Mucosa of stomach (tissue), 1 donor: ENCODE measurements around the gene IL4I1.

Experiments
- H3K27me3 ChIP-seq: one replicate; pipeline ENCODE4 v1.7.0; 2013; ENCODE audit warnings: mild to moderate bottlenecking, low read length; ENCODE audit not compliant: control insufficient read depth, insufficient read depth
- H3K36me3 ChIP-seq: one replicate; pipeline ENCODE4 v1.7.0; 2013; ENCODE audit warnings: low read length; ENCODE audit not compliant: control insufficient read depth, insufficient read depth
- H3K4me1 ChIP-seq: one replicate; pipeline ENCODE4 v1.7.0; 2013; ENCODE audit warnings: mild to moderate bottlenecking, low read length; ENCODE audit not compliant: control insufficient read depth, insufficient read depth
- H3K4me3 ChIP-seq: one replicate; pipeline ENCODE4 v1.7.0; 2013; ENCODE audit warnings: low read length
- H3K9ac ChIP-seq: one replicate; pipeline ENCODE4 v1.7.0; 2013; ENCODE audit warnings: mild to moderate bottlenecking, low read length, moderate library complexity
- H3K9me3 ChIP-seq: one replicate; pipeline ENCODE4 v1.7.0; 2013; ENCODE audit warnings: mild to moderate bottlenecking, low read length, moderate library complexity; ENCODE audit not compliant: control insufficient read depth
- donor health status: Pancreatic carcinoma.

Gene IL4I1

DNA sequence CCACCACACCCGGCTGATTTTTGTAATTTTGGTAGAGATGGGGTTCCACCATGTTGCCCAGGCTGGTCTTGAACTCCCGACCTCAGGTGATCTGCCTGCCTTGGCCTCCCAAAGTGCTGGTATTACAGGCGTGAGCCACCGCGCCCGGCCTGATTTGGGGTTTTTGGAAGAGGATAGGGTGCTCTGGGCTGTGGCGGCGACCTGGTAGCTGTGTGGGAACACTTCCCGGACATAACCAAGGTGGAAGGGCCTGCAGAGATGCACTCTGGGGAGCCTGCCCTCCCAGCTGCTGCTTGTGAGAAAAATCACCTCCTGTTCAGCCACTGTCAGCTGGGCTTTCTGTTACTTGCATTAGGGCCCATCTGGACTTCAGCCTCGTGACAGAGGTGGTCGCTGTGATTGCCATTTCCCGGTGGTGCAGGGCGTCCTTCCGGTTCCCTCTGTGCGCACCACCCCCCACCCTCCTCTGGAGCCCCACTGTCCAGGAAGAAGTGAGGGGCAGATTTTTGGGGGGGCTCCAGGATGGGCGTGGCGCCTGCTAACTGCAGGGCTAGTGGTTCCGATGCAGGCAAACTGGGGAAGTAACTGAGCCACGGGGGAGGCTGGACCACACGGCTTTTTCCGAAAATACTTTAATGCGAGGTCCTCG lies 7.5 kb downstream of the IL4I1 start:
- Histone ChIP-seq H3K4me1 (peaks cover 14% of the 10 kb centered on the region), H3K4me3 (no peak overlapping the region)

GRCh38 chr19:49888510-49888824 lies 8.2 kb downstream of the IL4I1 start:
- Histone ChIP-seq H3K4me3 (no peak overlapping the region), H3K9ac (no peak overlapping the region), H3K27me3 (peaks cover 9% of the 10 kb centered on the region), H3K4me1 (peaks cover 14% of the 10 kb centered on the region), H3K36me3 (peaks cover 3% of the 10 kb centered on the region), H3K9me3 (no peaks in the 10 kb centered on the region)

More for the DNA sequence above, 7.5 kb downstream of the IL4I1 start:
- no peaks in the 10 kb centered on the region for H3K9me3 ChIP-seq
- no peaks in the 10 kb centered on the region for H3K36me3 ChIP-seq
- peaks cover 9% of the 10 kb centered on the region for H3K27me3 ChIP-seq
- H3K9ac ChIP-seq: no peak overlapping the region

- H3K9me3 ChIP-seq: no peaks in the 10 kb centered on the region
- H3K4me1 ChIP-seq: peaks cover 14% of the 10 kb centered on the region
- H3K27me3 ChIP-seq: peaks cover 9% of the 10 kb centered on the region
- H3K9ac ChIP-seq: no peak overlapping the region
- H3K36me3 ChIP-seq: peaks cover 8% of the 10 kb centered on the region
- no peak overlapping the region for H3K4me3 ChIP-seq
Measured at GRCh38 chr19:49887665-49888509, 8.8 kb downstream of the IL4I1 start.

- Histone ChIP-seq H3K36me3 (peaks cover 12% of the 10 kb centered on the region), H3K9ac (no peak overlapping the region), H3K27me3 (peaks cover 6% of the 10 kb centered on the region), H3K9me3 (no peaks in the 10 kb centered on the region), H3K4me3 (no peak overlapping the region), H3K4me1 (peaks cover 14% of the 10 kb centered on the region)
Measured at GRCh38 chr19:49887037-49887664, 9.5 kb downstream of the IL4I1 start.

- peaks cover 27% of the 10 kb centered on the region for H3K36me3 ChIP-seq
- peaks cover 9% of the 10 kb centered on the region for H3K4me1 ChIP-seq
- H3K27me3 ChIP-seq: no peaks in the 10 kb centered on the region
- no peak overlapping the region for H3K4me3 ChIP-seq
- H3K9me3 ChIP-seq: no peaks in the 10 kb centered on the region
- no peak overlapping the region for H3K9ac ChIP-seq
Measured at GRCh38 chr19:49884760-49885159, 11.9 kb downstream of the IL4I1 start.

DNA sequence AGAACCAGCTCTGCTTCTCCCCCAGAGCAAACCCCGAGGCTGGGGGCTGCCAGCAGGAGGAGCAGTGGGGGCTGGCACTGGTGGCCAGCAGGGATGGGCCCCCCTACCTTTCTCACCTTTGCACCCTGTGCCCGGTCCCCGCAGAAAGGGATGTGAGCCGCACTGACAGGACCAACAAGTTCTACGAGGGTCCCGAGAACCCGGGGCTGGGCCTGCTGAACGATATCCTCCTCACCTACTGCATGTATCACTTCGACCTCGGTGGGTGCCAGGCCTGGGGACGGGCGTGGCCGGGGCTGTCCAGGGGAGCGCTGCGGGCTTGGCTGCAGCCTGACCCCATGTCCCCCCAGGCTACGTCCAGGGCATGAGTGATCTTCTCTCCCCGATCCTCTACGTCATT lies 12.6 kb downstream of the IL4I1 start:
- H3K4me1 ChIP-seq: peaks cover 8% of the 10 kb centered on the region
- no peaks in the 10 kb centered on the region for H3K9me3 ChIP-seq
- H3K9ac ChIP-seq: no peak overlapping the region
- peaks cover 27% of the 10 kb centered on the region for H3K36me3 ChIP-seq
- H3K27me3 ChIP-seq: no peaks in the 10 kb centered on the region
- H3K4me3 ChIP-seq: no peak overlapping the region

DNA sequence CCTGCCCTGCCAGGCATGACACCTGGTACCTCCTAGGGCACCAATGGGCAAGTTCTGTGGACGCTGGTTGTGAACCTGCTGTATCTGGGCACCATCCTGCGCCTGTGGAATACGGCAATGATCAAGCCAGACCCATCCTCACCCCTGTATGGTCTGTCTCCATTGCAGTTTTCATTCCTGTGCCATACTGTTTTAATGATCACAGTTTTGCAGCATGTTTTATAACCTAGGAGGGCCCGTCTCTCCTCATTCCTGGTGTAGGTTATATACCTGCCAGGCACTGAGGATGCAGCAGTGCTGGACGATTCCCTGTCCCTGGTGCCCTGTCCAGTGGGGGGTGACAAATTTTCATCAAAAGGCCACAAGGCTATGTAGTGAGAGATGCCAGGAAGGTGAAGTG lies 13.6 kb downstream of the IL4I1 start:
- H3K4me3 ChIP-seq: no peak overlapping the region
- H3K36me3 ChIP-seq: peaks cover 30% of the 10 kb centered on the region
- H3K9ac ChIP-seq: no peak overlapping the region
- no peaks in the 10 kb centered on the region for H3K9me3 ChIP-seq
- H3K4me1 ChIP-seq: peaks cover 16% of the 10 kb centered on the region
- H3K27me3 ChIP-seq: no peaks in the 10 kb centered on the region

DNA sequence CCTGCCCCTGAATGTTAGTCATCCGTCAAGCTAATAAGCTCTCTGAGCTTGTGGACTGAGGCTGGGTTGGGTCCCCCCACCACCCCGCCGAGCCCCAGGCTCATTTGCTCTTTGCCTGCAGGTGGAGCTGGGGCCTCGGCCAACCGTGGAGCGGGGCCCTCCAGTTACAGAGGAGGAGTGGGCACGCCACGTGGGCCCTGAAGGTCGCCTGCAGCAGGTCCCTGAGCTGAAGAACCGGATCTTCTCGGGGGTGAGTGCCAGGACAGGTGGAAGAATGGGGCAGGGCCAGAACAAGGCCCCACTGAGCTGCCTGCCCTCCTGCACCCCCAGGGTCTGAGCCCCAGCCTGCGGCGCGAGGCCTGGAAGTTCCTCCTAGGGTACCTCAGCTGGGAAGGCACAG lies 14.0 kb downstream of the IL4I1 start:
- Histone ChIP-seq H3K4me1 (peaks cover 13% of the 10 kb centered on the region), H3K36me3 (peaks cover 30% of the 10 kb centered on the region), H3K27me3 (no peaks in the 10 kb centered on the region), H3K4me3 (no peak overlapping the region), H3K9ac (no peak overlapping the region), H3K9me3 (no peaks in the 10 kb centered on the region)

- peaks cover 30% of the 10 kb centered on the region for H3K36me3 ChIP-seq
- no peaks in the 10 kb centered on the region for H3K9me3 ChIP-seq
- H3K27me3 ChIP-seq: no peaks in the 10 kb centered on the region
- no peak overlapping the region for H3K9ac ChIP-seq
- H3K4me1 ChIP-seq: peaks cover 9% of the 10 kb centered on the region
- H3K4me3 ChIP-seq: no peak overlapping the region
Measured at GRCh38 chr19:49881672-49882394, 14.9 kb downstream of the IL4I1 start.

GRCh38 chr19:49881186-49881585 lies 15.5 kb downstream of the IL4I1 start:
- Histone ChIP-seq H3K27me3 (no peaks in the 10 kb centered on the region), H3K4me1 (peaks cover 9% of the 10 kb centered on the region), H3K4me3 (no peak overlapping the region), H3K9ac (no peak overlapping the region), H3K9me3 (no peaks in the 10 kb centered on the region), H3K36me3 (peaks cover 30% of the 10 kb centered on the region)

DNA sequence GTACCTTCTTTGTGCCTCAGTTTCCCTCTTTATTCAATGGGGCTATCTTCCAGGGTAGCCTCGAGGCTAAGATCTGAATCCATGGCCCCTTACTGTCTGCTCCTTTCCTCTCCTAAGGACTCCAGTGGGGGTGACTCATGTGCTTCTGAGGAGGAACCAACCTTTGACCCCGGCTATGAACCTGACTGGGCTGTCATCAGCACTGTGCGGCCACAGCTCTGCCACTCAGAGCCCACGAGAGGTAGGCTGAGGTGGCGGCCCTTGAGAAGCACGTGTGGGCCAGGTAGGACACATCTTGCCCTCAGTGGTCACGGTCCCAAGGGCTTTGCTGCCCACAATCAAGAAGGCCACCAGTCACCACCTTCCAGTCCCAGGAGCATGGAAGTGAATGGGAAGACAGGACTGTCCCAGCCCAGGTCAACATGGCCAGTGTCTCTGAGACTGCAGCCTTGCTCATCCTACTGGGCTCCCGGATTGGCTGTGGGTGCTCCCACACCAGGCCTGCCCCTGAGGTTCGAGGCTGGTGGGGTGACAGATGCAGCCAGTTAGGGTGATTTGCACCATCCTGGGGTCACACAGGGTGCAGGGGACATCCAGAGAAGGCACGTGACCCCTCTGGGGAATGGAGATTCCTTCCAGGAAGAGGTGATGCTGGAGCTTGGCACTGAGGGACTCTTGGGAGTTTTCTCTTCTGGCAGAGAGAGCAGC lies 16.4 kb downstream of the IL4I1 start:
- no peak overlapping the region for H3K9ac ChIP-seq
- no peak overlapping the region for H3K4me3 ChIP-seq
- no peaks in the 10 kb centered on the region for H3K9me3 ChIP-seq
- peaks cover 30% of the 10 kb centered on the region for H3K36me3 ChIP-seq
- peaks cover 13% of the 10 kb centered on the region for H3K4me1 ChIP-seq
- no peaks in the 10 kb centered on the region for H3K27me3 ChIP-seq
